ENCODE data around the gene SAMM50. TPM values are rescaled to one million over a fixed set of nuclear protein-coding genes. Genes with fewer than 3 reads are reported as not detected.
A peak's percentile ranks its signal among the peaks of the same experiment; 100 is the strongest.

The SAMM50 gene
- total and polyA plus RNA-seq, 10 donors: 17.8 to 35.5 (median 28.0) TPM

DNA sequence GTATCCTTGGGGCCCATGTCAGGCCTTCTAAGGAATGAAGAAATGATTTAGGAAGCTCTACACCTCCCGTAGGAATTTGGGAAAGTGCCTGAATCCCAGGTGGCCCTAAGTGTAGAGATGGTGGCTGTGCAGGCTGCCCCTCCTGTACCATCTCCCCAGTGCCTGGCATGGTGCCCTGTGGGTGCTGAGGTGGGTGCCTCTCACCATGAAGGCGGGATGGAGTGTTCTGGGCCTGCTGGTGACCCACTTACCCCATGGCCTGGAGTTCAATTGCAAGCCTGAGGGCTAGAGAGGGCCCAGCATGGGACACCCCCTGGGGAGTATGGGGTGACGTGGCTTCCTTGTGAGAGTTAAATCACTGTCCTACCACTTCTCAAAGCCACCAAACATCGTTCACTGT, 19.8 kb downstream of the SAMM50 start:
- H3K9me3 ChIP-seq: no peaks in the 10 kb centered on the region
- no peak overlapping the region for H3K4me3 ChIP-seq
- no peak for TF ChIP-seq POLR2A (IDR thresholded peaks at IDR 0.05)
- TF ChIP-seq, protein P1, sequence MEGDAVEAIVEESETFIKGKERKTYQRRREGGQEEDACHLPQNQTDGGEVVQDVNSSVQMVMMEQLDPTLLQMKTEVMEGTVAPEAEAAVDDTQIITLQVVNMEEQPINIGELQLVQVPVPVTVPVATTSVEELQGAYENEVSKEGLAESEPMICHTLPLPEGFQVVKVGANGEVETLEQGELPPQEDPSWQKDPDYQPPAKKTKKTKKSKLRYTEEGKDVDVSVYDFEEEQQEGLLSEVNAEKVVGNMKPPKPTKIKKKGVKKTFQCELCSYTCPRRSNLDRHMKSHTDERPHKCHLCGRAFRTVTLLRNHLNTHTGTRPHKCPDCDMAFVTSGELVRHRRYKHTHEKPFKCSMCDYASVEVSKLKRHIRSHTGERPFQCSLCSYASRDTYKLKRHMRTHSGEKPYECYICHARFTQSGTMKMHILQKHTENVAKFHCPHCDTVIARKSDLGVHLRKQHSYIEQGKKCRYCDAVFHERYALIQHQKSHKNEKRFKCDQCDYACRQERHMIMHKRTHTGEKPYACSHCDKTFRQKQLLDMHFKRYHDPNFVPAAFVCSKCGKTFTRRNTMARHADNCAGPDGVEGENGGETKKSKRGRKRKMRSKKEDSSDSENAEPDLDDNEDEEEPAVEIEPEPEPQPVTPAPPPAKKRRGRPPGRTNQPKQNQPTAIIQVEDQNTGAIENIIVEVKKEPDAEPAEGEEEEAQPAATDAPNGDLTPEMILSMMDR (IDR thresholded peaks at IDR 0.05 in 8 of 11, conservative IDR thresholded peaks at IDR 0.05 in 3 of 11): no peak
- TF ChIP-seq POLR2AphosphoS5 (IDR thresholded peaks at IDR 0.05): no peak
- no peaks in the 10 kb centered on the region for H3K27me3 ChIP-seq (replicated peaks in 1 of 7)
- intact Hi-C loops (cut with DNase I; ENCODE audit: low total_unique reads): no loop called here
- peak; percentile 40 for DNase-seq
- no peak overlapping the region for H3K27ac ChIP-seq
- 60 to 91% (median 70%) methylated on average over 3 to 4 of the region's 4 CpGs for WGBS, 5 donors
- no peaks in the 10 kb centered on the region for H3K4me1 ChIP-seq
- peaks cover 14 to 100% (median 93%) of the 10 kb centered on the region in 6 donors for H3K36me3 ChIP-seq

DNA sequence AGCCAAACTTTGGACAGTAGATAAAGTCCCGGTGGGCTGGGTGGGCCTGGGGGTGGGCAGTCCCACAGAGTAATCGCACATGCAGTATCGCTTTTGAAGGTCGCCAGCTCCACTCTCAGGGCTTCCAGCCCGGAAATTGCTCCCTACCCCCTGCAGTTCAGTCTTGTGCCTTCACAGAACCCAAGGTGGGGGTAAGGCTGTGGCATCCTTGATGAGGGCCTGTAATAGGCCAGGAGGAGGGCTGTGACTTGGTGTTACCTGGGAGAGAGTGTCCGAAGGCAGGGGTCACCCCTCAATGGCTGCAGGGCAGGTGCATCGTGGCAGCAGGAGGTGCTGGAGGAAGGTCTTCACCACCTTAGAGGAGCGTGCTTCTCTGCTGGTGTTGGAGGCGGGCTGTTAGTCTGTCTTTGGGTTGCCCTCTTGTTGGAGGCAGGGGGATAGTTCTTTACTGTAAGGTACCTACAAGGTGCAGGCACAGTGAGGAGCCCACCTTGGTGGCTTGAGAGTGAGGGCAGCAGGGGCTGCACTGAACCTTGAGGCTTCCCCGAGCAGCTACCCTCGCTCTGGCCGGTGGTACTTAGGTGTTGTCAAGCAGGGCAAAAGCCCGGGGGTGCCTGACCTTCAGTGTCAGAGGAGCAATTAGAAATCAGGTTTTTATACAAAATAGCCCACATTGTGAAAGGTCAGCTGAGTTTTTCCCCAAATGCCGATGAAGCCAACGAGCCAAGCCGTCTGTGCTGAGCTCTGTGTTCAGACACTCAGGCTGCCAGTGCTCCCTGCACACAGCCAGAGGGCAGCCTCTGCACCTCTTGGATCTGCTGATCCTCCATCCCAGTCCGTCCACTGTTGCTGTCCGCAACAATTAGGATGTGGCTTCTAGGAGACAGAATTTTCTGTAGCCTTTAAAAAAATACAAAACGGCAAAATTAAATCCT, 21.9 kb downstream of the SAMM50 start:
- Histone ChIP-seq H3K4me3 (no peak overlapping the region), H3K27me3 (replicated peaks in 1 of 7) (no peaks in the 10 kb centered on the region), H3K36me3 (peaks cover 14 to 100% (median 95%) of the 10 kb centered on the region in 6 donors), H3K9me3 (no peaks in the 10 kb centered on the region), H3K4me1 (no peaks in the 10 kb centered on the region), H3K27ac (no peak overlapping the region)
- TF ChIP-seq, protein P1 (IDR thresholded peaks at IDR 0.05 in 8 of 11, conservative IDR thresholded peaks at IDR 0.05 in 3 of 11): no peak
- TF ChIP-seq POLR2A (IDR thresholded peaks at IDR 0.05) (no peak), POLR2AphosphoS5 (IDR thresholded peaks at IDR 0.05) (no peak)
- intact Hi-C loops (cut with DNase I; ENCODE audit: low total_unique reads): no loop called here
- 90 to 93% (median 90%) methylated on average over 19 of the region's 19 CpGs for whole genome bisulfite sequencing, 5 donors
- peak; percentile 42 for DNase-seq

DNA sequence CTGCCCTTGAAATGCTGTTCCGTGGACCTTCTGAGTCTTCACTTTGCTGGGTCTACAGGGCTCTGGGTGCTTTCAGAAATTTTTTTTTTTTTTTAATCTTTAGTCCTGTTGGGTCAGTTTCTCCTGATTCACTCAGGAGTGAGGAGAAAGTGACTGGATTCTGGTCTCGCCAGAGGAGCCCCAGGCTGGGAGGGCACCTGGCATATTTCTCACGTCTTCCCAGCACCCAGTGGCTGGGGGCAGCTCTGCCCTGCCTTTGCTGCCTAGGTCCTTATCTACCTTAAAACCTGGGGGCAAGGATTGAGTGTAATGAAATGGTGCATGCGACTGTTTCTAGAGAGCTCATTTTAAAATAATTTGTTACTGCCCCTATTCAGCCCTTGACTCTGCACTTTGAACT, 23.3 kb downstream of the SAMM50 start:
- intact Hi-C loops (cut with DNase I; ENCODE audit: low total_unique reads): no loop called here
- DNase-seq: peak; percentile 37
- H3K27ac ChIP-seq: no peak overlapping the region
- no peaks in the 10 kb centered on the region for H3K27me3 ChIP-seq (replicated peaks in 1 of 7)
- WGBS, 5 donors: 93 to 96% (median 93%) methylated on average over 4 of the region's 4 CpGs
- no peak overlapping the region for H3K4me3 ChIP-seq
- H3K9me3 ChIP-seq: no peaks in the 10 kb centered on the region
- no peaks in the 10 kb centered on the region for H3K4me1 ChIP-seq
- peaks cover 8 to 100% (median 92%) of the 10 kb centered on the region in 6 donors for H3K36me3 ChIP-seq
- TF ChIP-seq, protein P1 (IDR thresholded peaks at IDR 0.05 in 8 of 11, conservative IDR thresholded peaks at IDR 0.05 in 3 of 11): no peak
- no peak for TF ChIP-seq POLR2AphosphoS5 (IDR thresholded peaks at IDR 0.05)
- TF ChIP-seq POLR2A (IDR thresholded peaks at IDR 0.05): no peak

DNA sequence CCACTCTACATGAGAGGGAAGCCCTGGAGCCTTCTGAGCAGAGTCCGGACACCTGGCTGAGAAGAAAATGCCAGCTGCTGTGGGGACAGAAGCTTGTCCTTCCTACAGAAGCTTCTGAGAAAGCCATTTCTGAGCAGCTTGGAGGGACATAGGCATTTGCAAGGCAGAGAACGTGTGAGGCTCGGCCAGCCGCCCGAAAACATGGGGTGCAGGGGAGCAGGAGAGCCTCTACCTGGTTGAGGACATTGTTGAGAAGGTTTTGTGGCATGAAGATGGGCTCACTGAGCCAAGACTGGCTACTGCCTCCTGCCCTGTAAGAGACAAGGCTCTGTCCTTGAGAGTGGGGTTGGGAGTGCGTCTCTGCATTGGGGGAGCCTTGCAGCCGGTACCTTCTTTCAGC, 25.3 kb downstream of the SAMM50 start:
- no peak overlapping the region for H3K4me3 ChIP-seq
- intact Hi-C loops (cut with DNase I; ENCODE audit: low total_unique reads): no loop called here
- peaks cover 5 to 100% (median 92%) of the 10 kb centered on the region in 6 donors for H3K36me3 ChIP-seq
- TF ChIP-seq POLR2A (IDR thresholded peaks at IDR 0.05): no peak
- TF ChIP-seq, protein P1 (IDR thresholded peaks at IDR 0.05 in 8 of 11, conservative IDR thresholded peaks at IDR 0.05 in 3 of 11): no peak
- no peak for TF ChIP-seq POLR2AphosphoS5 (IDR thresholded peaks at IDR 0.05)
- no peaks in the 10 kb centered on the region for H3K27me3 ChIP-seq (replicated peaks in 1 of 7)
- DNase-seq: no peak
- no peaks in the 10 kb centered on the region for H3K9me3 ChIP-seq
- no peak overlapping the region for H3K27ac ChIP-seq
- WGBS, 5 donors: 91 to 99% (median 96%) methylated on average over 7 of the region's 7 CpGs
- H3K4me1 ChIP-seq: no peaks in the 10 kb centered on the region
